ENCODE results near the gene CKMT2.

The CKMT2 gene

GRCh38 chr5:81214848-81215247, 18.3 kb upstream of the CKMT2 start:
- DNase-seq (ENCODE audit: low read depth in 2 of 3, low spot score in 1 of 3): no peak

- no peak for DNase-seq (ENCODE audit: low read depth in 2 of 3, low spot score in 1 of 3)
Measured at GRCh38 chr5:81216152-81216551, 17.0 kb upstream of the CKMT2 start.

DNA sequence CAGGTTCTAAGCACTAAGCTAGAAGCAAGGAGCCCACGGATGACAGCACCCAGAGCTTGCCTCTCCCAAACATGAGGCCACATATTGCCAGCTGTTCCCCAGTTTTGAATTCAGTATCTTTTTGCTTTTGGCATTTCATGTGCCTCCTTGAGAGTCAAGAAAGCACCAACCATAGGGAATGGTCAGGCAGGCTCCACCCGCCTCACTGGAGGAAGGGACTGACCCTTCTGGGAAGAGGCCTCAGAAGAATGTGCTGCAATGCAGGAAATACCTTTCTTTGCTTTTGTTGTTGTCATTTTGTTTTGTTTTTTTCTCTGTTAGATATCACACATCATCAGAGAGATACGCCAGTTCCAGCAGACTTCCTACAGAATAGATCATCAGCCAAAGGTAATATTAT, 13.7 kb upstream of the CKMT2 start:
- no peak for DNase-seq (ENCODE audit: low read depth in 2 of 3, low spot score in 1 of 3)

DNA sequence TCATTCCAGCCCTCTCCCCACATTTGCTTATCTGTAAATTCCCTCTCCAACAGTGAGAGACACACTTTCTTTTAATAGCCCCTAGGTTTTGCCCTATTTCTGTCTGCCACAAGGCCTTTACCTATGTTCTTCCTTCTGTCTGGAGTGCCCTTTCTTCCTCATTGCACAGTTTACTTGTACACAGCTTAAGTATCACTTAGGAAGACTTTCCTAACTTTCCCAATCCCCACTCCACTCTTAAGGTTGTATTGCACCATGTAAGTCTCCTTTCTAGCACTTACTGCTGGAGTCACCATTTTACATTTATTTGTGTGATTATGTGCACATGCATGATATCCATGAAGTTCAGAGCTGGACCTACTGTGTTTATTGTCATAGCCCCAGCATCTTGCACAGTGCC, 10.8 kb upstream of the CKMT2 start:
- no peak for DNase-seq (ENCODE audit: low read depth in 2 of 3, low spot score in 1 of 3)

DNA sequence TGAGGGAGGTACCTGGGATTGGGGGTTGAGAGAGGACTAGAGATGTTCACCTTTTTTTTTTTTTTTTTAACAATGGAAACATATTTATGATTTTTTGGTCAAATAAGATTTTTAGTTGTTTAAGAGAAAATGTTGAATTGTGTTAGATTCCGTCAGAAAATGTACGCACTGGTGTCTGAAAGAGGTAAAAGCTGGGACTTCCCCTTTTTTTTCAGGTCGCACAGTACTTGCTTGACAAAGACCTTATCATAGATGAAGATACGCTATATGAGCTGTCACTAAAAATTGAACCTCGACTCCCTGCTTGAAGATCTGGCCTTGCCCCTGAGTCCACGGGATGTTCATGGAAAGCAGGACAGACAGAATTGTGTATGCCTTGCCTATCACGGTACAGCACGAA, 7.7 kb upstream of the CKMT2 start:
- no peak for DNase-seq (ENCODE audit: low read depth in 2 of 3, low spot score in 1 of 3)

GRCh38 chr5:81226286-81226685, 6.8 kb upstream of the CKMT2 start:
- no peak for DNase-seq (ENCODE audit: low read depth in 2 of 3, low spot score in 1 of 3)

DNA sequence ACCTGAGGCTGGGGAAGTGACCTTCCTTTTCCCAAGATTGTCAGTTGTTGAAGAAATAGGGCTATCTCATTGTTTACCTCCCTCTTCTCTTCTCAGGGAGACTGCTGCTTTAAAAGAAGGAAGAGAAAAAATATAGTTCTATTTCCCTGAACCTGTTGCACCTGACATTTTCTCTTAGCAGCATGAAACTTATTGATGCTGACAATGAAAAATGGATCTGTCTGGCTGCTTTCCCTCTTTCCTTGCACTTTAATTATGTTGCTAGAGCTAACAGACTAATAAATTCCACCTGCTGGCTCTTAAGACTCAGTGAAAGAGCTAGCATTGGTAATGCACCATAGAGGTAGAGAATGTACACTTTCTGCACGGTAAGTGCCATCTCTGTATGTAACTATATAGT, 6.2 kb upstream of the CKMT2 start:
- DNase-seq (ENCODE audit: low read depth in 2 of 3, low spot score in 1 of 3): no peak

GRCh38 chr5:81228084-81228483, 5.0 kb upstream of the CKMT2 start:
- no peak for DNase-seq (ENCODE audit: low read depth in 2 of 3, low spot score in 1 of 3)

GRCh38 chr5:81230416-81230815, 2.7 kb upstream of the CKMT2 start:
- DNase-seq (ENCODE audit: low read depth in 2 of 3, low spot score in 1 of 3): no peak

DNA sequence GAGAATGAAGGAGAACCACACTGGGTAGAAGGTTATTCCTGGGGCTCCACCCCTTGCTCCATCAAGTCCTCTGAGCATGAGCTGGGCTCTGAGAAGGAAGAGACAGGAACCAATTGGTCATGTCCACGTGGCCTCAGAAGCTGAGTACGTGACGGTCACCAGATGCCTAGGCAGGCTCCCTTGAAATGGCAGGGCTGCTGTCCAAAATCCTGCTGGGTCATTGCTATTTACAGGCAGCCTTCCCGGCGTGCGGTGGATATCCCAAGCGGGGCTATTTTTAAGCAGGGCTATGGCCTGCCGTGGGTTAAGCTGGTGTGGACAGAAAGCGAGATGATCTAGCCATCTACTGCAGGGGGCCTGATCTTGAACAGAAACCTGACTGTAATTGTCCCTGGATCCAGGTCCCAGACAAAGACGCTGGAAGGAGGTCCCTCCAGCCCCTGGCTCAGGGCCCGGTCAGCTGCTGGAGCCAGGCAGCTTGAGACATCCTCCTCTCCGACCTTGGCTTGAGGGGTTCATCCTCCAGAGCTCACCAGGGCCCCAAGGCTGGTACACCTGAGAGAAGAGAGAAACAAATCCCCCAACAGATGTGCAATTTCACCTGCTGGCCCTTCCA, 550 bp upstream of the CKMT2 start:
- no peak for DNase-seq (ENCODE audit: low read depth in 2 of 3, low spot score in 1 of 3)

- no peak for DNase-seq (ENCODE audit: low read depth in 2 of 3, low spot score in 1 of 3)
Measured at GRCh38 chr5:81234299-81234698, 1.2 kb downstream of the CKMT2 start.

- DNase-seq (ENCODE audit: low read depth in 2 of 3, low spot score in 1 of 3): no peak
Measured at GRCh38 chr5:81234801-81235200, 1.7 kb downstream of the CKMT2 start.

GRCh38 chr5:81235287-81236072, 2.4 kb downstream of the CKMT2 start:
- DNase-seq (ENCODE audit: low read depth in 2 of 3, low spot score in 1 of 3): no peak

DNA sequence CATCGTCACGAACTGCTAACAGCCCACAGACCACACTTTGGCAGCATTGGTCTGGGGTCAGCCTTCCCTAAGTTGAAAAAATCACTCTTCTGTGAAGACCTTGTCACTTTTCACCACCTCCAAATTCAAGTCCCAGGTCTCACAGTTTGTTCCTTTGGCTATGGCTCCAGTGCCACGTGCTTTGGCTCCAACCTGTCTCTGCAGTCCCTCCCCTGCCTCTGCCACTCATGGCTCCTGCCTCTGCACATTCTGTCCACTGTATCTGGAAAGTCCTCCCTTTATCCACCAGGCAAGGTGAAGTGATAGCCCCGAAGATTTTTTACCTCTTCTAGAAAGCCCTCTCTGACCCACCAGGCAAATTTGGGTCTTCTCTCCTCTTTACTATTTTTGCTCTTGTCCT, 5.3 kb downstream of the CKMT2 start:
- no peak for DNase-seq (ENCODE audit: low read depth in 2 of 3, low spot score in 1 of 3)

DNA sequence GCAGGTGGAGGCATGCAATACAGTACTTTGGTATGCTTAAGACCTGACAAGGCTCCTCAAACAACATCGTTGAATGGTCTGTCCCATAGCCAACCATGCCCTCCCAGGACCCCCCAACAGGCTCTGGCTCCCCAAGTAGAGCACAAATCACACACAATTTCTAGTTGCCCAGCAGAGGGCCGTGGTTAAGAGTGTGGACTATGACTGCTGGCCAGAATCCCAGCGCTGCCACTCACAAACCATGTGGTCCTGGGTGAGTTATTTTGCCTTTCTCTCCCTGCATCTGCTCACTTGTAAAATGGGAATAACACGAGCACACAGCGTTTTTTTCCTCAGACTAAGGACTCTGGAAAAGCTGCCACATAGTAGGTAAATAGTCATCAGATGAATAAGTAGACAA, 6.5 kb downstream of the CKMT2 start:
- DNase-seq (ENCODE audit: low read depth in 2 of 3, low spot score in 1 of 3): no peak

DNA sequence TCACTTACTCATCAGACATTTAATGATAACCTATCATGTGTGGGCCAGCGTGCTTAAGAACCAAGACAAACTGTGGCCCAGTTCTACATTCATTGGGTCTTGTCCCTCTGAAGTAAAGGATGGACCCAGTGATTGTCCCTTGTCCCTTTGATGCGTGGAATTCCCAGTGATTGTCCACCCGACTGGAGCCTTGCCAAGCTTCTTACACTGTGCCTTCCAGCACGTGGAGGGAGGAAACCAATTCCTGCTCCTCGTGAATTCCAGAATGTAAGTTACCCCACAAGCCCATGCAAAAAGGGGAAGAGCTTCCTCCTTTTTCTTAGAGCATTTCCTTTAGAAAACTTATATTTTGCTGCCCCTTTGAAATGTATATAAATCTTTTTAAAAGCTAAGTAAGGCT, 7.9 kb downstream of the CKMT2 start:
- no peak for DNase-seq (ENCODE audit: low read depth in 2 of 3, low spot score in 1 of 3)

DNA sequence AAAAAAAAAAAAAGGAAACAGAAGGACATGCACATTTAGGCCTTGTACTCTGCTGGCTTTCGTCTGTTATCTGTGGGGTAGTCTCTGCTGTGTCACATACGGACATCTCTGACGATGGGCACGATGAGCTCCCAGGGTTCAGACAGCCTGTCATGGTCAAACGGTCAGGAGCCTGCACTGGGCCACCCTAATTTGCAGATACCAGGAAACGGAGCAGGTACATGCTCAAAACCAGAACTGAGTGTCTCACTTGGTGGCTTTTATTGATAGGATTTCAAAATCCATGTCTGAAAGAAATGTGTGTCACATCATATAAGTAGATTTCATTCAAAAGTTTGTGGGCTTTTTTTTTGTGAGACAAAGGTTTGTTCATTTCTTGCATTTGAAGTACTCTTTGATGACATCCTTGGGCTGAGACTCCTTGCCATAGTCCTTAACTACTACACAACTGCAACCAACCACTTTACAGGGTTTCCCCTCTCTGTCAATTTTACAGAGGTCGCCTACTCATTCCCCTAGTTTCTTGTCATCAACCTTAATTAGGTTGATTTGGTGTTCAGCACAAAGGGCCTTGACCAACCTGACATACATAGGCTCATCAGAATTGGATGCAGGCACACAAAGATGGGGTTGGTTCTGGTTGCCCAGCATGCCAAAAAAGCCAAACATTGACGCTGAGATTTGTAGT, 9.0 kb downstream of the CKMT2 start:
- DNase-seq (ENCODE audit: low read depth in 2 of 3, low spot score in 1 of 3): no peak

DNA sequence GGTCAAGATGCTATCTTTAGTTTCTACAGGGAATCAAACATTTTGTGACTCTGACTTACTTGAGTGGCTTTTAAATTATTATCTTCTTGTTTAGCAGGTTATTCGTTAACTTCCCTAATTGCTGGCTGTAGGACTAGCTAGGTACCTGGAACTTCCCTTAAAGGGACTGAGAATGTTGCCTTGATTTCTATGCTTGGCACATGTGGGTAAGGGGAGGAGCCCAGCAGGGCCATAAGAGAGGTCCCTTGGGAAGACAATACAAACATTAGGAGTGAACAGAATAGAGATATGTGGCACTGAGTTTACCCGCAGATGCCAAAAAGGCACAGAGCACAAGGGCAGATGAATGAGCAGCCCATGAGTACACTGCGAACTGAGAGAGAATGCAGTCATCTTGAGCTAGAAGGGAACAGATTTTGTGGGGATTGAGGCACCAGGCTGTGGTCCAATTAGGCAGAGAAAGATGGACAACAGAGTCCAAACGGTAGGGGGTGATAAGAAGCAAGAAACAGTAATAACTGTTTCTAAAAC, 9.8 kb downstream of the CKMT2 start:
- DNase-seq (ENCODE audit: low read depth in 2 of 3, low spot score in 1 of 3): no peak

GRCh38 chr5:81244451-81244850, 11.3 kb downstream of the CKMT2 start:
- DNase-seq (ENCODE audit: low read depth in 2 of 3, low spot score in 1 of 3): no peak

GRCh38 chr5:81245871-81246235, 12.7 kb downstream of the CKMT2 start:
- DNase-seq (ENCODE audit: low read depth in 2 of 3, low spot score in 1 of 3): no peak

- DNase-seq (ENCODE audit: low read depth in 2 of 3, low spot score in 1 of 3): no peak
Measured at GRCh38 chr5:81246697-81247096, 13.6 kb downstream of the CKMT2 start.

DNA sequence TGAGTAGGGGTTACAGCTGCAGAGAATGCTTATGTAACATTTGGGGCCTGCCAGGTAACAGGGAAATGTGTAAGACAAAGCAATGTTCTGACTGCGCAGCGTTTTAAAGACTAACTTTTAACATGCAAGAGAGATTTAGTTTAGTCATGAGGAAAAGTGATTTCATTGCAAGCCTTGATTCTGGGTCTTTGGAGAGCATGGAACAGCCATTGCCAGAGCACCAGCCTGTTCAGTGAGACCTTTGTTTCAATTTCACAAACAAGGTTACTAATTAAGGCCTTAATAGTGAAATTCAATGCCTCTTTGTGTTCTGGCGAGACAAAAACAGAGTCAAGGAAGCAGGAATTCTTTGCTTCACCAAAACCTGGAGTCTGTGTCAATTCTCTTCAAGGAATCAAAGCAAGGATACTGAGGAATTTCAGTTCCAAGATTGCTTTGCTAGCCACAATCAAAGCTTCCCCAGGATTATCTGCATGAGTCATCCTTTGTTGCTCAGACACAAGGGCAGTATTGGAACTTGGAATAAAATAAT, 14.4 kb downstream of the CKMT2 start:
- no peak for DNase-seq (ENCODE audit: low read depth in 2 of 3, low spot score in 1 of 3)

Data from stimulated activated CD4-positive, alpha-beta T cell treated with anti-CD3 and anti-CD28 coated beads, Interleukin-12 subunit alpha, Interleukin-12 subunit beta, amount 100 ng/mL, for 48 hours (primary cell).